Endothelial cell of umbilical vein (primary cell): ENCODE measurements around the gene NCKAP5. TPM values are rescaled to one million over a fixed set of nuclear protein-coding genes. Genes with fewer than 3 reads are reported as not detected.

ENCODE experiments used
- BruUV-seq: library from RNA; stranded (reverse); fragments of 400-500 nt; replicated peaks from 2 replicates; lab custom pipeline; 2021; lab: Mats Ljungman, UMichigan
- CTCF ChIA-PET: fragments of 300-600, 350-600 bp; sonication (Branson Sonifier 250); formaldehyde crosslinking; loops from one replicate; lab custom pipeline; 2021; ENCODE audit warnings: antibody characterized with exemption, inconsistent platforms; lab: Charles Lee
- POLR2A ChIA-PET: fragments of 300-600, 350-600 bp; sonication (Branson Sonifier 250); formaldehyde crosslinking; loops from one replicate; lab custom pipeline; 2021; ENCODE audit warnings: antibody characterized with exemption, inconsistent platforms; lab: Charles Lee
- DNase-seq: peaks from one replicate; pipeline ENCODE4 v3.0.0-alpha.2; 2011; ENCODE audit warnings: low read depth, low spot score
- FAIRE-seq: peaks from 2 replicates; lab custom pipeline; 2011; peaks lifted over from hg19 to GRCh38; lab: Jason Lieb, UNC
- H2AFZ ChIP-seq: 2 replicates; pipeline ENCODE4 v1.6.0; 2012; ENCODE audit warnings: low read depth, low read length, control low read depth, inconsistent platforms
- H3K27ac ChIP-seq: 2 replicates; pipeline ENCODE4 v1.5.1; 2011; ENCODE audit warnings: low read depth, mild to moderate bottlenecking, control low read depth, low read length, moderate library complexity; ENCODE audit not compliant: insufficient read depth
- H3K27me3 ChIP-seq, 2 experiments: 2 replicates each; pipeline versions ENCODE4 v1.6.0 to v1.6.1; 2011; ENCODE audit warnings: low read length in 2 of 2, mixed read lengths in 1 of 2; ENCODE audit not compliant: control insufficient read depth in 2 of 2, insufficient read depth in 2 of 2
- H3K36me3 ChIP-seq, 2 experiments: 2 replicates in 1 of 2; 3 replicates in 1 of 2; pipeline ENCODE4 v1.5.1; 2011; ENCODE audit warnings: low read length in 2 of 2, mild to moderate bottlenecking in 1 of 2, moderate library complexity in 1 of 2; ENCODE audit not compliant: control insufficient read depth in 2 of 2, insufficient read depth in 2 of 2; ENCODE audit errors: extremely low read depth in 1 of 2
- H3K4me1 ChIP-seq: 3 replicates; pipeline ENCODE4 v1.5.1; 2011; ENCODE audit warnings: mild to moderate bottlenecking, low read length; ENCODE audit not compliant: control insufficient read depth, insufficient read depth; ENCODE audit errors: extremely low read depth
- H3K4me2 ChIP-seq: 2 replicates; pipeline ENCODE4 v1.6.1; 2011; ENCODE audit warnings: low read length, control low read depth, mixed read lengths; ENCODE audit not compliant: insufficient read depth
- H3K4me3 ChIP-seq, 3 experiments: fragments of 200-600 bp in 1 of 3; sonication (generic), shearing (Covaris generic) in 1 of 3; replicated peaks in 1 of 3; 2 replicates each; pipeline ENCODE4 v1.5.1; 2011 to 2016; ENCODE audit warnings: control low read depth in 3 of 3, low read length in 3 of 3, mild to moderate bottlenecking in 2 of 3, inconsistent platforms in 1 of 3, low read depth in 1 of 3, moderate library complexity in 1 of 3; ENCODE audit not compliant: insufficient read depth in 1 of 3
- H3K79me2 ChIP-seq: 2 replicates; pipeline ENCODE4 v1.6.0; 2012; ENCODE audit warnings: low read length, inconsistent platforms; ENCODE audit not compliant: control insufficient read depth, insufficient read depth
- H3K9ac ChIP-seq: replicated peaks from 2 replicates; pipeline ENCODE3; 2011; ENCODE audit warnings: low read length, control low read depth; ENCODE audit not compliant: insufficient read depth; ENCODE audit errors: extremely low read depth
- H3K9me1 ChIP-seq: replicated peaks from 3 replicates; pipeline ENCODE4 v1.6.0; 2011; ENCODE audit warnings: mild to moderate bottlenecking, low read length; ENCODE audit not compliant: control insufficient read depth, insufficient read depth; ENCODE audit errors: extremely low read depth
- H3K9me3 ChIP-seq: replicated peaks from 2 replicates; pipeline ENCODE4 v1.5.1; 2012; ENCODE audit warnings: low read length, inconsistent platforms; ENCODE audit not compliant: control insufficient read depth, insufficient read depth
- H4K20me1 ChIP-seq: replicated peaks from 2 replicates; pipeline ENCODE3; 2011; ENCODE audit warnings: mild to moderate bottlenecking, low read length; ENCODE audit not compliant: control insufficient read depth, insufficient read depth; ENCODE audit errors: extremely low read depth
- CTCF ChIP-seq, 2 donors: IDR thresholded peaks; 1 replicate in 1 of 2; 2 replicates in 1 of 2; pipeline ENCODE4 v1.5.1; 2011; ENCODE audit warnings: low read length in 2 of 2, mild to moderate bottlenecking in 2 of 2, moderate library complexity in 2 of 2, control low read depth in 1 of 2, inconsistent platforms in 1 of 2, low read depth in 1 of 2; ENCODE audit not compliant: insufficient read depth in 1 of 2; ENCODE audit errors: extremely low read depth in 1 of 2
- EZH2 ChIP-seq: IDR thresholded peaks from 2 replicates; pipeline ENCODE4 v1.6.1; 2012; ENCODE audit warnings: borderline replicate concordance, low read depth, mild to moderate bottlenecking, moderate library complexity, low read length, inconsistent platforms; ENCODE audit not compliant: severe bottlenecking
- FOS ChIP-seq: IDR thresholded peaks from 2 replicates; pipeline ENCODE4 v1.6.1; 2011; ENCODE audit warnings: mild to moderate bottlenecking, low read length, moderate library complexity, borderline replicate concordance; ENCODE audit not compliant: insufficient read depth
- GATA2 ChIP-seq: IDR thresholded peaks from 2 replicates; pipeline ENCODE4 v1.7.0; 2011; ENCODE audit warnings: low read depth, mild to moderate bottlenecking, moderate library complexity, mixed read lengths, low read length; ENCODE audit not compliant: insufficient read length, insufficient read depth
- JUN ChIP-seq: IDR thresholded peaks from 2 replicates; pipeline ENCODE4 v1.6.1; 2011; ENCODE audit warnings: borderline replicate concordance, low read depth; ENCODE audit not compliant: insufficient read length, insufficient read depth
- MAX ChIP-seq: IDR thresholded peaks from 2 replicates; pipeline ENCODE4 v1.6.1; 2011; ENCODE audit not compliant: insufficient read depth, insufficient read length
- MYC ChIP-seq: IDR thresholded peaks from one replicate; pipeline ENCODE4 v1.6.1; 2011; ENCODE audit warnings: mild to moderate bottlenecking, low read depth, low read length
- POLR2A ChIP-seq: IDR thresholded peaks from 2 replicates; pipeline ENCODE4 v1.6.1; 2012; ENCODE audit warnings: low read depth, mild to moderate bottlenecking, control low read depth, low read length
- POLR2AphosphoS5 ChIP-seq: IDR thresholded peaks from 2 replicates; pipeline ENCODE4 v1.6.1; 2012; ENCODE audit warnings: low read depth, mild to moderate bottlenecking, control low read depth, low read length, moderate library complexity; ENCODE audit not compliant: insufficient read depth
- dilution Hi-C: fragments of 300-500 bp; cut with MboI; formaldehyde crosslinking; loops from one replicate; pipeline ENCODE4 v1.15.0; 2019; ENCODE audit warnings: low sequenced_read_pairs; ENCODE audit not compliant: extremely low pct_ligation_motif_present
- intact Hi-C: fragments of 100-400 bp; cut with micrococcal nuclease; formaldehyde crosslinking; loops from one replicate; pipeline ENCODE4 v1.10.0; 2022
- polyA plus RNA-seq, 4 experiments: library from polyadenylated mRNA; depleted of rRNA in 3 of 4; stranded (reverse) in 3 of 4; unstranded in 1 of 4; fragments of >200 nt; gene quantifications; 2 replicates each; pipeline versions ENCODE4 v1.2.1 to v1.2.3, GENCODE V29; 2011 to 2012; ENCODE audit warnings: missing spikeins in 1 of 4
- total RNA-seq: library from RNA; stranded (reverse); gene quantifications from 2 replicates; pipeline ENCODE4 v1.2.3, GENCODE V29; 2021

NCKAP5 gene
- total and polyA plus RNA-seq, 2 donors (not counting 3 experiments of a cell fraction or from before 2014, with no cell fraction given), result 0.47 to 3.3 TPM

GRCh38 chr2:132780651-132781050 lies 787.6 kb downstream of the NCKAP5 start:
- ChIA-PET POLR2A (no interaction called here), CTCF (no interaction called here)
- intact Hi-C loops, result no loop called here
- BruUV-seq, result no TSS peak
- no peak for TF ChIP-seq MAX
- TF ChIP-seq GATA2, result no peak
- no peak for TF ChIP-seq POLR2AphosphoS5
- TF ChIP-seq JUN, result no peak
- TF ChIP-seq EZH2, result no peak
- no peak for TF ChIP-seq POLR2A
- no peak for TF ChIP-seq CTCF (IDR thresholded peaks at IDR 0.05; ENCODE audit: extremely low read depth in 1 of 2, insufficient read depth in 1 of 2, low read depth in 1 of 2, low read length in 2 of 2)
- TF ChIP-seq MYC, result no peak
- TF ChIP-seq FOS, result no peak
- H3K79me2 ChIP-seq, result no peaks in the 10 kb centered on the region
- no peaks in the 10 kb centered on the region for H3K9me1 ChIP-seq
- H3K4me1 ChIP-seq, result no peaks in the 10 kb centered on the region
- no peak overlapping the region for H3K4me3 ChIP-seq
- DNase-seq (no peak), FAIRE-seq (no peak)
- no peak overlapping the region for H3K27ac ChIP-seq
- H3K9ac ChIP-seq, result no peak overlapping the region
- no peaks in the 10 kb centered on the region for H3K9me3 ChIP-seq
- H3K4me2 ChIP-seq, result no peak overlapping the region
- H4K20me1 ChIP-seq, result no peaks in the 10 kb centered on the region
- no peak overlapping the region for H2AFZ ChIP-seq
- H3K36me3 ChIP-seq, result no peaks in the 10 kb centered on the region
- no peaks in the 10 kb centered on the region for H3K27me3 ChIP-seq
- dilution Hi-C loops, result no loop called here
